GM12873 (cell line): ENCODE results near the gene SMAP1.

Experiments used
- TF ChIP-seq, protein P1 (sequence below): IDR thresholded peaks from 2 replicates; pipeline ENCODE4 v1.5.1; 2012; ENCODE audit warnings: low read depth, mild to moderate bottlenecking, moderate library complexity, low read length, control low read depth; ENCODE audit not compliant: insufficient read depth; ENCODE audit errors: missing control alignments

SMAP1 gene

DNA sequence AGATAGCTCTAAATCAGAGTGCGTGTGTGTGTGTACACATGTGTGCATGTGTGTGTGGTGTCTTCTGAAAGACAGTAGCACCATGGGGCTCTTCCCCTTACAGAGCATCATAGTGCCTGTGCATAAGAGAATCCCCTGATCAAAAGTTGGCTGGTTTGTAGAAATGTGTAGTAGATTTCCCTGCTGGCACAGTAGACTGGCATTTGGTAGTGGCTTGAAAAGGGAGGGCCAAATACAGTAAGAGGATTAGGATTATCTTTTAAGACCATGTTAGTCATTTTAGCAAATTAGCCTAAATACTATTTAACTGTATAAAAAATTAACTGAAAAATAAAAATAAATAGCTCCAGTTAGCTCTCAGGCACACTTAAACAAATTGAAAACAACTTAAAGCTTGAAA, 176.6 kb downstream of the SMAP1 start:
- TF ChIP-seq, protein P1, sequence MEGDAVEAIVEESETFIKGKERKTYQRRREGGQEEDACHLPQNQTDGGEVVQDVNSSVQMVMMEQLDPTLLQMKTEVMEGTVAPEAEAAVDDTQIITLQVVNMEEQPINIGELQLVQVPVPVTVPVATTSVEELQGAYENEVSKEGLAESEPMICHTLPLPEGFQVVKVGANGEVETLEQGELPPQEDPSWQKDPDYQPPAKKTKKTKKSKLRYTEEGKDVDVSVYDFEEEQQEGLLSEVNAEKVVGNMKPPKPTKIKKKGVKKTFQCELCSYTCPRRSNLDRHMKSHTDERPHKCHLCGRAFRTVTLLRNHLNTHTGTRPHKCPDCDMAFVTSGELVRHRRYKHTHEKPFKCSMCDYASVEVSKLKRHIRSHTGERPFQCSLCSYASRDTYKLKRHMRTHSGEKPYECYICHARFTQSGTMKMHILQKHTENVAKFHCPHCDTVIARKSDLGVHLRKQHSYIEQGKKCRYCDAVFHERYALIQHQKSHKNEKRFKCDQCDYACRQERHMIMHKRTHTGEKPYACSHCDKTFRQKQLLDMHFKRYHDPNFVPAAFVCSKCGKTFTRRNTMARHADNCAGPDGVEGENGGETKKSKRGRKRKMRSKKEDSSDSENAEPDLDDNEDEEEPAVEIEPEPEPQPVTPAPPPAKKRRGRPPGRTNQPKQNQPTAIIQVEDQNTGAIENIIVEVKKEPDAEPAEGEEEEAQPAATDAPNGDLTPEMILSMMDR, result no peak

DNA sequence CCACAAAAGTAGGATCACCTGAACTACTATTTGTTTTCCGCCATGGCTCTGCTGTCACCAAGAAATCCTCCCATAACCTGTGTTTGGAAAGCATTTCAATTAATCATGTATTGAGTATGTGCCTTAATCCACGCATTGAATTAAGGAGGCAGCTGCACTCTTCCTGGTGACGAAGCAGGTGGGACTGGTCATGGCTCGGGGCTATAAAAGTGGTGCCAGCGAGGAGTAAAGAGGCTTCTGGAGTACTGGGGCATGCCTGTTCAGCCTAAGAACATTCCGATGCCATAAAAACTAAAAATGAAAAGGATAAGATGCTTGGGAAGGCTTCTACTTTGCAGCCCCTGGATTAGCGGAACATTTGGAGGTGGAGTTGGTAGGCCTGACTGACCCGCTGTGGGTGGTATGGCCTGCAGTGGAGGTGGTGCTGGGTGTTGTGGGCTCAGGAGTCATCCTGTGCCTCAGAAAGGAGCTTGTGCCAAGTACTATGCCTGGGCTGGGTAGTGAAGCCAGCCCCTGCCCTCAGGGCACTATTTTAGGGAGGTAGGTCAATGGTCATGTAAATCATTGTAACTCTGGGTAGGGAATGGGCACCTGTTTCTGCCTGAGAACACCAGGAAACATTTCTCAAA, 178.6 kb downstream of the SMAP1 start:
- TF ChIP-seq, protein P1, result no peak

DNA sequence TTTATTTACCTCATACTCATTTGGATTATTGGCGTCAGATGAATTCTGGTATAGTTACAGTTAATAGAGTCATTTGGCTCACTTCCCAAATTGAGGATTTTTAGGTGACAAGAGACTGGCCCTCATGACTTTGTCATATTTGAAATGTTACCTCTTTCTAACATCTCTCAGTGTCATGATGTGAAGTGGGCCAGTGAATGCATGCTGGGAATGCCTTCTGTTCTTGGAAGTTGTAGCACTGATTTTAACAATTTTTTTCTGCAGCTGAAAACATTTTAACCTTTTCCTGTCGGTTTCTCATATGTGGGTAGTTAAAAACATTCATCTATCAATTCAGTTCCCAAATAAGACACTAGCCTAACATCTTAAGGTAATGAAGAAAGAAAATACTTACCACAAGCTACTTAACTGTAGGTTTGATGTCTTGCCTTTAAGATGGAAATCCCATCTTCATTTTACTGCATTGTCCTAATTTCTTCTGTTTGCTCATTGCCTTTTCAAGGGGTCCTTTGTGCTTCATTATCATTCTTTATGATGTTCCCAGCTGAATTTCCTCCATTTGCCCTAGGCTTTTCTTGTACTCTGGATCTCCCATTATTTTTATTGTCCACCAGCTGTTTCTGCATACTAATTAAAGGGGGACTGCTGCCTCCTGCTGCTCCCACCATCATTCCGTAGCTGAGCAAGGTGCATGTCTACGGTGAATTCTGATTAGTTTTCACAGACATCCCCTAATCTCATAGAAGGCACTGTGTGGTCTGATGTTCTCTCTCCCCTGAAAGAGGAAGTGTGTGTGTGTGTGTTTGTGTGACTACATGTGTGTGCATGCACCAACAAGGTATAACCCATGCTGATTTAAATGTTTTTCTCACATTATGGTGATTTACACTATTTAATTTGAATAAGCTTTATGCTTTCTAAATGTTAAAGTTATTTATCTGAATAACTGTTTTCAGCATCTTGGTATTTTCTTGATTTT, 179.7 kb downstream of the SMAP1 start:
- TF ChIP-seq, protein P1, result no peak

DNA sequence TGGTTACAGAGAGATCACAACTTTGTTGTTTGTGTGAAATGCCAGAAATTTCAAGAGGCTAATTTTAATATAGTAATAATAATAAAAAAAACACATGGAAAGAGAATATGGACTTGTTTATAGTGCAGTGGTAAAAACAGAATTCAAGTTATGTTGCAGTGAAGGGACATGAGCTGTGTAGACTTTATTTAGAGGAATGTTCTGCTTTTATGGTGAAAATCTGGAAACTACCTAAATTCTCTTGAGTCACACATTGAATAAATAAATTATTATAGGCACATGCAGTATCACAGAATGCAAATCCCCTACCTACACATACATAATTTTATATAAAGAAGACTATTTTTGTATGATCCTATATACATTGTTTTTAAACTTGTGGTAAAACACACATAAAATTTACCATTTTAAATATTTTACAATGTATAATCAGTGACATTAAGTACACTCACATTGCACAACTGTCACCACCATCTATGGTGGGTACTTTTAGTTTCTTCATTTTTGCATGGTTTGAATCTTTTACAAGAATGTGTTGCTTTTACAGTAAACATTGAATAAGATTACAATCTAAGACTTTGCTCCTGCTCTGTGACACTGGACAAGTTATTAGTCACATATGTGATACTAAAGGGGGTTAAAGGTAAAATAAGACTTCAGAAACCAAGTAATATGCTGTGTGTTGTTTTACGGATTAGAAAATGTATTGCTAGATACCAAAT, 181.8 kb downstream of the SMAP1 start:
- TF ChIP-seq, protein P1, result no peak

DNA sequence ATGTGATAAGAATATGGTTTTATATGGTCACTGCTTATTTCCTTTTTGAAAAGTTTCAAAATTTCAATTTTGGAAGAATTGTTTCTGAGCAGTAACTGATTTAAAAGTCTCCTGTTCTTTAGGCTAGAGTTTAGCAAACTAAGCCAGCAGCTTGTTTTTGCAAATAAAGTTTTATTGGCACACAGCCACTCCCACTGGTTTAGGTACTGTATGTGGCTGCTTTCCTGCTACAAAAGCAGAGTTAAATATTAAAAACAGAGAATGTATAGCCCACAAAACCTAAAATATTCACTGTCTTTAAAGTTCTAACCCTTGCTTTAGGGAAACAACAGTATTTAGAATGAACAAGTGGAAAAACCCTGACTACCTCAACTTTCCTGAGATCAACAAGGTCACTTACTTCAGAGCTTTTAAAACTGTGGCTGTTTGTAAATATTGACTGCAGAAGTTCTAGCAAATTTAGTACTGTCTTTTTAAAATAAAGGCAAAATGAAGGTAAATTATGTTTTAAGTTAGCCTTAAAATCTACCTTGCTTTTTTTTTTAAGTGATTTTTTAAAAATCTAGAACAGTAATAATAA, 185.1 kb downstream of the SMAP1 start:
- TF ChIP-seq, protein P1, result no peak

DNA sequence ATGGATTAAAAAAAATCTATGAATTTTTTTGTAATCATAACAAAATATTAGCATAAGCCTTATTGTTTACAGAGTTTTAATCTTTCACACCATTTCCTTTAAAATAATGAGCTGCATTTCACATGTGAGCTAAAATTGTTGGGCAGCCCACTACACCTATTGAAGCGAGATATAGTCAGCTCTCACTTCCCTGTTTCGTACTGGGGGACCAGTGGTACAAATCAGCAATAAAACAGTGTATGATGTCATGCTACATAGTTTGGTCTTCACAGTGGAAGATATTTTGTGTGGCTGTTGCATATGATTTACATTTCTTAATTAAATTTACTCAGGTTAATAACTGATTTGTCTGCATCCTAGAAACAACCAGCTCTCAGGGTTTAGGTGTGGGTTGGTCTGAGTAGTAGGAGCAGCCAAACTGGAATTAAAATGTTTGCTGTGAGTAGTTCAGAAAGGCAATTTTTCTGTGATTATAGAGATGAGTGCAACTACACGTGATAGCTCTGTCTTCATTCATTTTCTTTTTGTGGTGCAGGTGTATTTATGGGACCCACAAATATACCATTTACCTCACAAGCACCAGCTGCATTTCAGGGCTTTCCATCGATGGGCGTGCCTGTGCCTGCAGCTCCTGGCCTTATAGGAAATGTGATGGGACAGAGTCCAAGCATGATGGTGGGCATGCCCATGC, 189.8 kb downstream of the SMAP1 start:
- TF ChIP-seq, protein P1, result no peak
